MM.1S (cell line): ENCODE measurements around the gene DOCK4.

ENCODE experiments used
- DNase-seq: peaks from one replicate; pipeline ENCODE4 v3.0.0-alpha.2; 2015
- H2AFZ ChIP-seq: fragments of 300-600 bp; sonication (generic); 2 replicates; pipeline ENCODE4 v1.6.0; 2016; ENCODE audit warnings: antibody characterized with exemption, low read length
- H3F3A ChIP-seq: fragments of 300-600 bp; sonication (generic); 2 replicates; pipeline ENCODE4 v1.6.1; 2016; ENCODE audit warnings: mild to moderate bottlenecking, antibody characterized with exemption, low read length, moderate library complexity, mixed read lengths; ENCODE audit not compliant: insufficient read depth
- H3K27ac ChIP-seq: fragments of 300-600 bp; sonication (generic); 2 replicates; pipeline ENCODE4 v1.5.1; 2016; ENCODE audit warnings: mild to moderate bottlenecking, low read length
- H3K27me3 ChIP-seq: fragments of 300-600 bp; sonication (generic); replicated peaks from 2 replicates; pipeline ENCODE4 v1.6.0; 2016; ENCODE audit warnings: low read length; ENCODE audit not compliant: insufficient read depth
- H3K36me3 ChIP-seq: fragments of 300-600 bp; sonication (generic); replicated peaks from 2 replicates; pipeline ENCODE4 v1.6.1; 2016; ENCODE audit warnings: mild to moderate bottlenecking, low read length, mixed read lengths; ENCODE audit not compliant: insufficient read depth
- H3K4me1 ChIP-seq: fragments of 300-600 bp; sonication (generic); 2 replicates; pipeline ENCODE4 v1.6.1; 2016; ENCODE audit warnings: low read length, mixed read lengths
- H3K4me2 ChIP-seq: fragments of 300-600 bp; sonication (generic); 2 replicates; pipeline ENCODE4 v1.6.0; 2016; ENCODE audit warnings: low read depth, low read length
- H3K4me3 ChIP-seq: fragments of 300-600 bp; sonication (generic); 2 replicates; pipeline ENCODE4 v1.5.1; 2016; ENCODE audit warnings: low read length, mixed read lengths
- H3K79me2 ChIP-seq: fragments of 300-600 bp; sonication (generic); 2 replicates; pipeline ENCODE4 v1.6.1; 2016; ENCODE audit warnings: mixed run types, low read length, mixed read lengths
- H3K9ac ChIP-seq: fragments of 300-600 bp; sonication (generic); 2 replicates; pipeline ENCODE4 v1.6.1; 2016; ENCODE audit warnings: low read length, mixed read lengths
- H3K9me2 ChIP-seq: fragments of 300-600 bp; sonication (generic); replicated peaks from 2 replicates; pipeline ENCODE4 v1.6.1; 2016; ENCODE audit warnings: mild to moderate bottlenecking, low read length, mixed read lengths; ENCODE audit not compliant: insufficient read depth
- H3K9me3 ChIP-seq: fragments of 300-600 bp; sonication (generic); replicated peaks from 2 replicates; pipeline ENCODE4 v1.6.1; 2016; ENCODE audit warnings: mild to moderate bottlenecking, low read length, mixed read lengths; ENCODE audit not compliant: insufficient read depth
- H4K20me1 ChIP-seq: fragments of 300-600 bp; sonication (generic); 2 replicates; pipeline ENCODE4 v1.6.1; 2016; ENCODE audit warnings: mild to moderate bottlenecking, low read length, moderate library complexity, mixed read lengths; ENCODE audit not compliant: insufficient read depth
- CTCF ChIP-seq: fragments of 300-600 bp; sonication (generic); IDR thresholded peaks from 2 replicates; pipeline ENCODE4 v1.5.1; 2016; ENCODE audit warnings: antibody characterized with exemption, low read length, mixed read lengths
- EZH2 ChIP-seq: fragments of 300-600 bp; sonication (generic); optimal IDR thresholded peaks from 2 replicates; pipeline ENCODE3; 2017; ENCODE audit warnings: low read depth, mild to moderate bottlenecking, antibody characterized with exemption, low read length, mixed read lengths
- EZH2phosphoT487 ChIP-seq: fragments of 300-600 bp; sonication (generic); IDR thresholded peaks from 2 replicates; pipeline ENCODE4 v1.6.1; 2018; ENCODE audit warnings: antibody characterized with exemption, low read length

DOCK4 gene

GRCh38 chr7:111820121-111820520 is 386.1 kb downstream of the DOCK4 start:
- no peaks in the 10 kb centered on the region for H3K4me1 ChIP-seq
- no peaks in the 10 kb centered on the region for H3K9me3 ChIP-seq
- 0 out of 2 replicates have a peak, but pooled peaks cover 2% of the 10 kb centered on the region for H3K36me3 ChIP-seq
- no peaks in the 10 kb centered on the region for H3F3A ChIP-seq
- no peak overlapping the region for H3K4me2 ChIP-seq
- no peak for DNase-seq
- no peaks in the 10 kb centered on the region for H3K9me2 ChIP-seq
- no peak overlapping the region for H3K9ac ChIP-seq
- H3K27ac ChIP-seq, result no peak overlapping the region
- no peaks in the 10 kb centered on the region for H3K27me3 ChIP-seq
- TF ChIP-seq EZH2 (no peak), EZH2phosphoT487 (no peak), CTCF (no peak)
- H4K20me1 ChIP-seq, result no peaks in the 10 kb centered on the region
- H3K4me3 ChIP-seq, result no peak overlapping the region
- H2AFZ ChIP-seq, result no peak overlapping the region
- H3K79me2 ChIP-seq, result no peaks in the 10 kb centered on the region

GRCh38 chr7:111815354-111815753 is 390.8 kb downstream of the DOCK4 start:
- TF ChIP-seq CTCF (no peak), EZH2 (no peak), EZH2phosphoT487 (no peak)
- no peaks in the 10 kb centered on the region for H3K27me3 ChIP-seq
- no peaks in the 10 kb centered on the region for H3K9me2 ChIP-seq
- H3K4me3 ChIP-seq, result no peak overlapping the region
- DNase-seq, result no peak
- H3K36me3 ChIP-seq, result no peaks in the 10 kb centered on the region
- no peaks in the 10 kb centered on the region for H4K20me1 ChIP-seq
- H3K27ac ChIP-seq, result no peak overlapping the region
- no peaks in the 10 kb centered on the region for H3K9me3 ChIP-seq
- no peak overlapping the region for H3K4me2 ChIP-seq
- no peaks in the 10 kb centered on the region for H3F3A ChIP-seq
- no peaks in the 10 kb centered on the region for H3K4me1 ChIP-seq
- no peaks in the 10 kb centered on the region for H3K79me2 ChIP-seq
- H2AFZ ChIP-seq, result no peak overlapping the region
- no peak overlapping the region for H3K9ac ChIP-seq

DNA sequence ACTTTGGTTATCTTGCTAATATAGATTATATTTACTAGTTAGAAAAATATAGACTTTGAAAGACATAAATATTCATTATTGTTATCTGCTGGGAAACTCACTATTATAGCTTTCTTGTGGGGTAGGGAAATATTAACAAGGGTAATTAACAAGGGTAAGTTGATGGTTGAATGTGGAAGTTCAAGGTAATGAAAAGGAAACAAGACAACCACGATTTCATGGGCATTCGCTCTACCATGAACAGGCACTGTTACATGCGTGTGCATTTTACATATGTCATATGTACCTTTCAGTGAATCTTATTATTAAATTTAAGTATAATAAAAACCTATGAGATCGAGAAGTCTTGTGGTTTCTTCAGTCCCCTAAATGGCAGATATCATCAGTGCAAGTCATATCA is 392.9 kb downstream of the DOCK4 start:
- Histone ChIP-seq H3K27me3 (no peaks in the 10 kb centered on the region), H3K79me2 (no peaks in the 10 kb centered on the region), H3K4me3 (no peak overlapping the region), H3K9me3 (no peaks in the 10 kb centered on the region), H3K27ac (no peak overlapping the region), H4K20me1 (no peaks in the 10 kb centered on the region), H3K4me1 (no peaks in the 10 kb centered on the region), H3K9ac (no peak overlapping the region), H3F3A (no peaks in the 10 kb centered on the region), H2AFZ (no peak overlapping the region), H3K4me2 (no peak overlapping the region), H3K36me3 (no peaks in the 10 kb centered on the region), H3K9me2 (no peaks in the 10 kb centered on the region)
- no peak for DNase-seq
- TF ChIP-seq CTCF (no peak), EZH2phosphoT487 (no peak)

DNA sequence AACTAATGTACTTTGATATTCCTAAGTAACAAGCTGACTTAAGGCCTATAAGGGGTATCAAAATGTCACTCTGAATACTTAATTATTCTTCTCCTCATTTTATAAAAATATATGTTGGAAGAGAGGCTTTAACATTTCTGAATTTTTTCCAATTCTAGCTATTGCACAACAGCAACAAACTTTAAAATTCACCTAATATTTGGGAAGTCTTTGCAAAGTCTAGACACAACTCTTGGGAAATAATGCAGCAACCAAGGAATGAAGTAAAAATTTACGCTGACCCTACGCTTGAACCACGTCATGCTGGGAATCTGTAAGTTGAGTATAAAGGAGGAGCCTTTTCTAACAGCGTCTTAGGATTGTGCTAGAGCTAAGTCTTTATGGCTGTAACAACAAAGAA is 400.0 kb downstream of the DOCK4 start:
- H3K27me3 ChIP-seq, result no peaks in the 10 kb centered on the region
- TF ChIP-seq EZH2 (no peak), EZH2phosphoT487 (no peak), CTCF (no peak)
- no peak overlapping the region for H3K4me2 ChIP-seq
- H3K4me1 ChIP-seq, result no peaks in the 10 kb centered on the region
- no peak overlapping the region for H2AFZ ChIP-seq
- no peaks in the 10 kb centered on the region for H3K79me2 ChIP-seq
- H3K9me2 ChIP-seq, result no peaks in the 10 kb centered on the region
- no peaks in the 10 kb centered on the region for H3K9me3 ChIP-seq
- H3K4me3 ChIP-seq, result no peak overlapping the region
- no peaks in the 10 kb centered on the region for H3K36me3 ChIP-seq
- no peaks in the 10 kb centered on the region for H4K20me1 ChIP-seq
- H3F3A ChIP-seq, result no peaks in the 10 kb centered on the region
- H3K27ac ChIP-seq, result no peak overlapping the region
- no peak overlapping the region for H3K9ac ChIP-seq
- DNase-seq, result no peak
